KOPT-K1 (cell line): ENCODE measurements around the gene SLC5A4.
"Not testable (repeated sequence)": the region's sequence is repeated elsewhere in the genome, so short reads cannot be mapped to it uniquely, and the experiment has no call there.

Source experiments
- H3K27ac ChIP-seq: fragments of 200-600 bp; sonication (generic); 2 replicates; pipeline ENCODE4 v1.5.1; 2016; ENCODE audit warnings: antibody characterized with exemption, mild to moderate bottlenecking, low read depth, low read length; ENCODE audit not compliant: poor library complexity, severe bottlenecking
- H3K36me3 ChIP-seq: fragments of 200-600 bp; sonication (generic); 2 replicates; pipeline ENCODE4 v1.5.1; 2017; ENCODE audit warnings: antibody characterized with exemption, mild to moderate bottlenecking, low read length, moderate library complexity; ENCODE audit not compliant: insufficient read depth
- H3K9me3 ChIP-seq: fragments of 200-600 bp; sonication (generic); 2 replicates; pipeline ENCODE4 v1.5.1; 2017; ENCODE audit warnings: antibody characterized with exemption, low read length, mild to moderate bottlenecking; ENCODE audit not compliant: insufficient read depth, poor library complexity, severe bottlenecking

Gene SLC5A4

GRCh38 chr22:32197553-32198226 lies 57.5 kb downstream of the SLC5A4 start:
- not testable (repeated sequence) for H3K27ac ChIP-seq, H3K36me3 ChIP-seq, H3K9me3 ChIP-seq

GRCh38 chr22:32195900-32196299 lies 59.2 kb downstream of the SLC5A4 start:
- not testable (repeated sequence) for H3K9me3 ChIP-seq, H3K36me3 ChIP-seq, H3K27ac ChIP-seq

GRCh38 chr22:32193346-32193745 lies 61.8 kb downstream of the SLC5A4 start:
- not testable (repeated sequence) for H3K9me3 ChIP-seq, H3K36me3 ChIP-seq, H3K27ac ChIP-seq

- H3K9me3 ChIP-seq, H3K36me3 ChIP-seq, H3K27ac ChIP-seq: not testable (repeated sequence)
These were observed 64.1 kb downstream of the SLC5A4 start for GRCh38 chr22:32191021-32191420.

GRCh38 chr22:32185821-32186220 lies 69.3 kb downstream of the SLC5A4 start:
- Histone ChIP-seq H3K36me3 (no peaks in the 10 kb centered on the region), H3K27ac (no peak overlapping the region), H3K9me3 (no peaks in the 10 kb centered on the region)

- no peak overlapping the region for H3K27ac ChIP-seq
- H3K9me3 ChIP-seq = no peaks in the 10 kb centered on the region
- H3K36me3 ChIP-seq = no peaks in the 10 kb centered on the region
These were observed 71.5 kb downstream of the SLC5A4 start for GRCh38 chr22:32183625-32184024.

GRCh38 chr22:32181043-32181442 lies 74.1 kb downstream of the SLC5A4 start:
- H3K27ac ChIP-seq = no peak overlapping the region
- H3K9me3 ChIP-seq = no peaks in the 10 kb centered on the region
- H3K36me3 ChIP-seq = no peaks in the 10 kb centered on the region

GRCh38 chr22:32177221-32177765 lies 77.9 kb downstream of the SLC5A4 start:
- Histone ChIP-seq H3K36me3 (no peaks in the 10 kb centered on the region), H3K27ac (no peak overlapping the region), H3K9me3 (no peaks in the 10 kb centered on the region)

- Histone ChIP-seq H3K36me3 (no peaks in the 10 kb centered on the region), H3K27ac (no peak overlapping the region), H3K9me3 (no peaks in the 10 kb centered on the region)
These were observed 79.2 kb downstream of the SLC5A4 start for GRCh38 chr22:32175683-32176644.

- Histone ChIP-seq H3K27ac (no peak overlapping the region), H3K36me3 (no peaks in the 10 kb centered on the region), H3K9me3 (no peaks in the 10 kb centered on the region)
These were observed 80.0 kb downstream of the SLC5A4 start for GRCh38 chr22:32175115-32175514.
